Measurements from ENCODE around the gene PKN1.

Gene PKN1

DNA sequence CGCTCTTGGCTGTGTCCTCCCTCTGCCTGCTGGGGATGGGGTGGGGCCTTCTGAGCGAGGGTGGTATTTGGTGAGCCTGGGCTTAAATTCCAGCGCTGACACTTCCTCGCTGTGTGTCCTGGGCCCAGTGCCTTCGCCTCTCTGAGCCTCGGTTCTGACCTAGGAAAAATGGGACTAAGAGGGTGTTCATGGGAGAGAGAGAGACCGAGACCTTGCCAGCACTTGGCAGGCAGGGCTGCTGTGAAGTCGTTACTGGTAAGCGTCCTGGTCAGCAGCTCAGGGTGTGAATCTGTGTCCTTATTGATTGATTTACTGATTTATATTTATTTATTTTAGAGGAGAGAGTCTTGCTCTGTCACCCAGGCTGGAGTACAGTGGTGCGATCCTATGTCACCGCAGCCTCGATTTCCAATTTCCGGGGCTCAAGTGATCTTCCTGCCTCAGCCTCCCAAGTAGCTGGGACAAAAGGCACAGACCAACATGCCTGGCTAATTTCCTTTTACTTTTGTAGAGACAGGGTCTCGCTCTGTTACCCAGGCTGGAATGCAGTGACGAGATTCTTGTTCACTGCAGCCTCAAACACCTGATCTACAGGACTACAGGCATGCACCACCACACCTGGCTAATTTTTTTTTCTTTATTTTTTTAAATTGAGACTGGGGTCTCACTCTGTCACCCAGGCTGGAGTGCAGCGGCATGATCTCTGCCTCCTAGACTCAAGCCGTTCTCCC lies 2.4 kb downstream of the PKN1 start:
- Histone ChIP-seq H3K4me1 (ENCODE audit: control insufficient read depth, insufficient read depth, low read length) (peaks cover 23% of the 10 kb centered on the region), H3K9me3 (ENCODE audit: control insufficient read depth, insufficient read depth, low read depth, low read length) (no peaks in the 10 kb centered on the region), H3K27ac (ENCODE audit: low read depth, low read length) (no peak overlapping the region), H3K27me3 (ENCODE audit: control insufficient read depth, insufficient read depth, low read length) (peaks cover 5% of the 10 kb centered on the region; the same call in 1 of the 2 replicates), H3K9ac (ENCODE audit: low read length) (no peak overlapping the region), H3K36me3 (ENCODE audit: control insufficient read depth, insufficient read depth, low read length) (0 out of 2 replicates have a peak, but pooled peaks cover 2% of the 10 kb centered on the region), H3K4me3 (ENCODE audit: low read depth, low read length) (no peak overlapping the region)

DNA sequence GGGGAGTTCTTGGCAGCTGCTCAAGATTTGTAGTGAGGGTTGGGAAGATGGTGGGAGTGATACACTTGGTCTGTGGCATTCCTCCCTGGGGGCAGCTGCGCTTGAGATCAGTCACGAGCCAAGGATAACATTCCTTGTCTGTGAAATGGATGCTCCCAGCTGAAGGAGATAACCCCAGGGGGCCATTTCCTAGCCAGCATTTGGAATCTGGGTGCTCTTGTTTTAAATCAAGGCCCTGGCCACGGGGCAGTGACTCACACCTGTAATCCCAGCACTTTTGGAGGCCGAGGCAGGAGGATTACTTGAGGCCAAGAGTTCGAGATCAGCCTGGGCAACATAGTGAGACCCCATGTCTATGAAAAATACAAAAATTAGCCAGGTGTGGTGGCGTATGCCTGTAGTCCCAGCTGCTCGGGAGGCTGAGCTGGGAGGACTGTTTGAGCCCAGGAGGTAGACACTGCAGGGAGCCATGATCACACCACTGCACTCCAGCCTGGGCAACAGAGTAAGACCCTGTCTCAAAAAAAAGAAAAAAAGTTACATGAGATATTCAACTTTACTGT lies 4.6 kb downstream of the PKN1 start:
- Histone ChIP-seq H3K27ac (ENCODE audit: low read depth, low read length) (no peak overlapping the region), H3K4me1 (ENCODE audit: control insufficient read depth, insufficient read depth, low read length) (peaks cover 23% of the 10 kb centered on the region)

DNA sequence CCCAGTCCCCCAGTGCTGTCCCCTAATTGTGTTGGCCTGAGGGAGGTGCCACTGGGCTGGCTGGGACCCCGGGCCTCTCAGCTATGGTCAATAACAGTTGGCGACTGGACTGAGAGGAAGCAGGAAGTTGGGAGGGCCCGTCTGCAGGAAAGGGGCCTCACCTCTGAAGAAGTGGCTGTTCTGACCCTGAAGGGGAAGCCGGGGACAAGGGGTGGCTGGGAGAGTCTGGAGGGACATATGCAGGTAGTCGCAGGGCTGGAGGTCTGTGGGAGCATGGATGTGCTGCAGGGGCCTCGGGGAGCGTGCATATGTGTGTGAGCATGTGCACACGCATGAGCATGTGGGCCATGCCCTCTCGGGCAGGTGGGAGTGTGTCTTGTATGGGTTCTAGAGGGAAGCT lies 5.9 kb downstream of the PKN1 start:
- H3K4me3 ChIP-seq (ENCODE audit: low read depth, low read length), result no peak overlapping the region
- H3K9me3 ChIP-seq (ENCODE audit: control insufficient read depth, insufficient read depth, low read depth, low read length), result no peaks in the 10 kb centered on the region
- no peak overlapping the region for H3K27ac ChIP-seq (ENCODE audit: low read depth, low read length)
- H3K36me3 ChIP-seq (ENCODE audit: control insufficient read depth, insufficient read depth, low read length), result peaks cover 27% of the 10 kb centered on the region
- no peak overlapping the region for H3K9ac ChIP-seq (ENCODE audit: low read length)
- H3K27me3 ChIP-seq (ENCODE audit: control insufficient read depth, insufficient read depth, low read length), result no peaks in the 10 kb centered on the region
- H3K4me1 ChIP-seq (ENCODE audit: control insufficient read depth, insufficient read depth, low read length), result peaks cover 20% of the 10 kb centered on the region

More for the DNA sequence above, 4.6 kb downstream of the PKN1 start:
- Histone ChIP-seq H3K9ac (ENCODE audit: low read length) (no peak overlapping the region), H3K36me3 (ENCODE audit: control insufficient read depth, insufficient read depth, low read length) (peaks cover 15% of the 10 kb centered on the region), H3K4me3 (ENCODE audit: low read depth, low read length) (no peak overlapping the region), H3K9me3 (ENCODE audit: control insufficient read depth, insufficient read depth, low read depth, low read length) (no peaks in the 10 kb centered on the region), H3K27me3 (ENCODE audit: control insufficient read depth, insufficient read depth, low read length) (no peaks in the 10 kb centered on the region; the same call in 1 of the 2 replicates)

GRCh38 chr19:14440049-14440448 lies 6.9 kb downstream of the PKN1 start:
- H3K27me3 ChIP-seq (ENCODE audit: control insufficient read depth, insufficient read depth, low read length), result no peaks in the 10 kb centered on the region
- no peaks in the 10 kb centered on the region for H3K9me3 ChIP-seq (ENCODE audit: control insufficient read depth, insufficient read depth, low read depth, low read length)
- no peak overlapping the region for H3K4me3 ChIP-seq (ENCODE audit: low read depth, low read length)
- no peak overlapping the region for H3K9ac ChIP-seq (ENCODE audit: low read length)
- H3K36me3 ChIP-seq (ENCODE audit: control insufficient read depth, insufficient read depth, low read length), result peaks cover 36% of the 10 kb centered on the region
- H3K4me1 ChIP-seq (ENCODE audit: control insufficient read depth, insufficient read depth, low read length), result peaks cover 10% of the 10 kb centered on the region; the same call in 1 of the 2 replicates
- H3K27ac ChIP-seq (ENCODE audit: low read depth, low read length), result no peak overlapping the region

GRCh38 chr19:14441041-14441938 lies 8.2 kb downstream of the PKN1 start:
- Histone ChIP-seq H3K36me3 (ENCODE audit: control insufficient read depth, insufficient read depth, low read length) (peaks cover 41% of the 10 kb centered on the region), H3K27me3 (ENCODE audit: control insufficient read depth, insufficient read depth, low read length) (no peaks in the 10 kb centered on the region), H3K9me3 (ENCODE audit: control insufficient read depth, insufficient read depth, low read depth, low read length) (no peaks in the 10 kb centered on the region), H3K4me3 (ENCODE audit: low read depth, low read length) (no peak overlapping the region), H3K9ac (ENCODE audit: low read length) (no peak overlapping the region), H3K27ac (ENCODE audit: low read depth, low read length) (no peak overlapping the region), H3K4me1 (ENCODE audit: control insufficient read depth, insufficient read depth, low read length) (peaks cover 7% of the 10 kb centered on the region; the same call in 1 of the 2 replicates)

GRCh38 chr19:14442891-14443631 lies 10.0 kb downstream of the PKN1 start:
- peaks cover 7% of the 10 kb centered on the region; the same call in 1 of the 2 replicates for H3K4me1 ChIP-seq (ENCODE audit: control insufficient read depth, insufficient read depth, low read length)
- H3K9ac ChIP-seq (ENCODE audit: low read length), result no peak overlapping the region
- H3K27ac ChIP-seq (ENCODE audit: low read depth, low read length), result no peak overlapping the region
- no peak overlapping the region for H3K4me3 ChIP-seq (ENCODE audit: low read depth, low read length)
- no peaks in the 10 kb centered on the region for H3K27me3 ChIP-seq (ENCODE audit: control insufficient read depth, insufficient read depth, low read length)
- H3K36me3 ChIP-seq (ENCODE audit: control insufficient read depth, insufficient read depth, low read length), result peaks cover 50% of the 10 kb centered on the region
- no peaks in the 10 kb centered on the region for H3K9me3 ChIP-seq (ENCODE audit: control insufficient read depth, insufficient read depth, low read depth, low read length)

GRCh38 chr19:14443632-14444216 lies 10.6 kb downstream of the PKN1 start:
- no peaks in the 10 kb centered on the region for H3K27me3 ChIP-seq (ENCODE audit: control insufficient read depth, insufficient read depth, low read length)
- no peaks in the 10 kb centered on the region for H3K9me3 ChIP-seq (ENCODE audit: control insufficient read depth, insufficient read depth, low read depth, low read length)
- no peak overlapping the region for H3K4me3 ChIP-seq (ENCODE audit: low read depth, low read length)
- H3K9ac ChIP-seq (ENCODE audit: low read length), result no peak overlapping the region
- no peak overlapping the region for H3K27ac ChIP-seq (ENCODE audit: low read depth, low read length)
- H3K4me1 ChIP-seq (ENCODE audit: control insufficient read depth, insufficient read depth, low read length), result peaks cover 7% of the 10 kb centered on the region; the same call in 1 of the 2 replicates
- peaks cover 57% of the 10 kb centered on the region for H3K36me3 ChIP-seq (ENCODE audit: control insufficient read depth, insufficient read depth, low read length)

DNA sequence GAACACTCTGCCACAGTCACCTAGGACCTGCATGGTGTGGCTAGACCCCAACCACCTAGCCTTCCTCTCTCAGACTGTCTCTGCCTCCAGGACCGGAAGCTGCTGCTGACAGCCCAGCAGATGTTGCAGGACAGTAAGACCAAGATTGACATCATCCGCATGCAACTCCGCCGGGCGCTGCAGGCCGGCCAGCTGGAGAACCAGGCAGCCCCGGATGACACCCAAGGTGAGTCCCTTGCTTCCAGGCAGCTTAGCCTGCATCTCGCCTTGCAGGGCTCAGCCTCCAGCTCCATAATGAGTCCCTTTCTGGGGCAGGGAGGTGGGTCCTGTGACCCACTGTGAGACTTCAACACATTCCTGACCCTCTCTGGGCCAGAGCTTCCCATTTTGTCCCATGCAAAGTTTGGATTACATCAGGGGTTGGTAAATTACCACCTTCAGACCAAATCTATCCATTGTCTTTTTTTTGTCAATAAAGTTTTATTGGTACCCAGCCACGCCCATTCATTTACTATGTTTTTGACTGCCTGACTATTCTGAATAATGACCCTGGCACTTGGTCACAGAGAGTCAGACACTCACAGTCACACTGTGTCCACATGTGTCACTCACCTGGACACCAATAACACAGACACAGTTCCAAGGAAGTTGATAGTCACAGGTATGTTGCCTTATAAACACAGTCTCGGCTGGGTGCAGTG lies 13.4 kb downstream of the PKN1 start:
- Histone ChIP-seq H3K27ac (ENCODE audit: low read depth, low read length) (no peak overlapping the region), H3K27me3 (ENCODE audit: control insufficient read depth, insufficient read depth, low read length) (no peaks in the 10 kb centered on the region), H3K4me1 (ENCODE audit: control insufficient read depth, insufficient read depth, low read length) (peaks cover 2% of the 10 kb centered on the region; the same call in 1 of the 2 replicates), H3K4me3 (ENCODE audit: low read depth, low read length) (no peak overlapping the region), H3K9ac (ENCODE audit: low read length) (no peak overlapping the region), H3K9me3 (ENCODE audit: control insufficient read depth, insufficient read depth, low read depth, low read length) (no peaks in the 10 kb centered on the region), H3K36me3 (ENCODE audit: control insufficient read depth, insufficient read depth, low read length) (peaks cover 67% of the 10 kb centered on the region)

DNA sequence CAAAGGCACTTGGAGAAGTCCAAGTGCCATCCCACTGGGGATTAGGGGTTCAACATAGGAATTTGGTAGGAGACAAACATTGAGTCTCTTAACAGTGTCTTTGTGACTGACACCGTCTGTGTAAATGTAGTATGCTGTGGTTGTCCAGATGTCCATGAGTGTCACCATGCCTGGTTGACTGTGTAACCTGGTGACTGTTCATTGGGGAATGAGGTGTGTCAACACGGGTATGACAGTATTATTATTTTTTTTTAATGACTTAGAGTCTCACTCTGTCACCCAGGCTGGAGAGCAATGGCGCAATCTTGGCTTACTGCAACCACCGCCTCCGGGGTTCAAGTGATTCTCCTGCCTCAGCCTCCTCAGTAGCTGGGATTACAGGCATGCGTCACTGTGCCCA lies 16.2 kb downstream of the PKN1 start:
- Histone ChIP-seq H3K9me3 (ENCODE audit: control insufficient read depth, insufficient read depth, low read depth, low read length) (no peaks in the 10 kb centered on the region), H3K4me1 (ENCODE audit: control insufficient read depth, insufficient read depth, low read length) (peaks cover 2% of the 10 kb centered on the region; the same call in 1 of the 2 replicates), H3K27me3 (ENCODE audit: control insufficient read depth, insufficient read depth, low read length) (no peaks in the 10 kb centered on the region), H3K27ac (ENCODE audit: low read depth, low read length) (no peak overlapping the region), H3K4me3 (ENCODE audit: low read depth, low read length) (no peak overlapping the region), H3K36me3 (ENCODE audit: control insufficient read depth, insufficient read depth, low read length) (peaks cover 52% of the 10 kb centered on the region), H3K9ac (ENCODE audit: low read length) (no peak overlapping the region)
